SKM-1 treated with dmso at 0.1 percent for 144 hours (cell line): Measurements from ENCODE around the gene PCSK6.
"Not testable (repeated sequence)": the region's sequence is repeated elsewhere in the genome, so short reads cannot be mapped to it uniquely, and the experiment has no call there.

ENCODE experiments used
- DNase-seq: peaks from one replicate; lab custom pipeline; 2025; ENCODE audit not compliant: unreplicated experiment; lab: John Stamatoyannopoulos, UW

PCSK6 gene

DNA sequence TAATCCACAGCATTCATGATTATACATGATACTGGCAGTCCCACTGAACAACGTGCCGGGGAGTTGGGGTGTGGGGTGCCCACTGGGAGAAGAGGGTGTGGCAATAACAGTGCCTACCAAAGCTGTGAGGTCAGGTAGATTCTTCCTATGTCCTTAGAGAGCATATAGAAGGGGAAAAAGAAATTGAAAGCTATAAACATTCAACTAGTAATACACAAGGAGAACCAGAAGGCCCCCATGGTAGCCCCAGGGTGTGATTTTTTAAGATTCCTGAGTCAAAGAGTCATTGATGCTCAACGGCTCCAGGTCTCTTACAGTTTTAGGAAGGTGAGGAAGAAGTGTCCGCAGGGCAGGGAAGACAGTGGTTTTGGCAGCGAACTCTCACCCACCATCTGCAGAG, 25.8 kb downstream of the PCSK6 start:
- not testable (repeated sequence) for DNase-seq

DNA sequence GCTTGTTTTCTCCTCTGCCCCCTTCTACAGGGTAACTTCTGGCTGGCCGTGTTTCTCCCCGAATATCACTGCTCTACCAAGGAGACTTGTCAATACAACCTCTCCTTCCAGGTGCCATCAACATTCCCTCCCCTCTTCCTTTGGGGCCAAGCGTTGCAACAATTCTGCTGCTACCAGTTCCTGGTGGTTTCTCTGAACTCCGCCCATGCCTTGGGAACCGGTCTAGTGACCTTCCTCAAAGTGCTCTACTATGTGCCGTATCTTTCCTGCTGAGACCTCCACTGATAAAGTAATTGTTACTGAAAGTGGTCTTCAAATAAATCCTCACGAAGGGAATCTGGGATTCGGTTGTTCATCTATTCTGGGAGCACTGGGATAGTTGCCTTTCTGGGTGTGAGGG, 26.2 kb downstream of the PCSK6 start:
- no peak for DNase-seq

DNA sequence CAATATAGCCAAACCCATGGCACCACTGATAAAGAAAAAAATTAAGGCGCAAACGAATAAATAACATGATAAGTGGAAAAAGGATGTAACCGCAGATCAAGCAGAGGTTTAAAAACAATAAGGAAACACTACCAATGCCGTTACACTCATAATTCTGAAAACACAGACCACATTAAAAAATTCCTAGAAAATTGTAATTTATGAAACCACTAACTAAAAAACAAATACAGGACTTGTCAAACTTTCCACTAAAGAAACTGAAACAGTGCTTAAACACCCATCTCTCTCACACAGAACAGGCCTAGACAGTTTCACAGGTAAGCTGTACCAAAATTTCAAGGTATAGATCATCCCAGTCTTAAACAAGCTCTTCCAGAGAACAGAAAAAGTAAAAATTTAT, 28.4 kb downstream of the PCSK6 start:
- DNase-seq, result no peak

DNA sequence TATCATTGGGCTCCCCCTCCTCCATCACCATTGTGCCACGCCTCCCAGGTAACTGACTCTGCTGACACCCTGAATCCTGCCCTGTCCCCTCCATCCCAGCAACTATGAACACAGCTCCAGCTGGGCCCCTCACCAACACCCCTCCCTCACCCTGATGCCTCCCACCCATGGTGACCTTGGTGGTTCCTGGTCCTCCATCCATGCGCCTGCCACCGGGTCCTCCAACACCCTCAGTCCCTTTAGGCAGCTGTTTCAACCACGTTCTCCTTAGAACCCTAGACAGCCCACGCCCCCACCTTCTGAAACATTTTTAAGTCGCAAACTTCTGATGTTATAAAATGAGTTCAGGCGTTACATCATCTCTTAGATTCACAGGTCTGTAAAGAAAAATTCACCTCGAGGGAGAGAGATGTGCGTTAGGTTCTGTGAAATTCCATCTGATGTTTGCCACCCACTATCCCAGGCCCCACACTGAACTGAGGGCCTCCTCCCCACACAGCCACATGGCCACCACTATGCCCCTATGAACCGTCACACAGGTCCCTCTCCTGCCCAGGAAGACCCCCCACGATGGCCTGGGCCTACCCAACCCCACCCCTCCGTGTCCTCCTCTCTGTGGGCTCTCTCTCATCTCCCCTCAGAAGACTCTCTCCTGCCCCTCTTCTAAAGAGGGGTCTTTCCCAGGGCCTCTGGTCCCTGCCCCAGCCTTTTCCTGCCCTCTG, 29.8 kb downstream of the PCSK6 start:
- no peak for DNase-seq

DNA sequence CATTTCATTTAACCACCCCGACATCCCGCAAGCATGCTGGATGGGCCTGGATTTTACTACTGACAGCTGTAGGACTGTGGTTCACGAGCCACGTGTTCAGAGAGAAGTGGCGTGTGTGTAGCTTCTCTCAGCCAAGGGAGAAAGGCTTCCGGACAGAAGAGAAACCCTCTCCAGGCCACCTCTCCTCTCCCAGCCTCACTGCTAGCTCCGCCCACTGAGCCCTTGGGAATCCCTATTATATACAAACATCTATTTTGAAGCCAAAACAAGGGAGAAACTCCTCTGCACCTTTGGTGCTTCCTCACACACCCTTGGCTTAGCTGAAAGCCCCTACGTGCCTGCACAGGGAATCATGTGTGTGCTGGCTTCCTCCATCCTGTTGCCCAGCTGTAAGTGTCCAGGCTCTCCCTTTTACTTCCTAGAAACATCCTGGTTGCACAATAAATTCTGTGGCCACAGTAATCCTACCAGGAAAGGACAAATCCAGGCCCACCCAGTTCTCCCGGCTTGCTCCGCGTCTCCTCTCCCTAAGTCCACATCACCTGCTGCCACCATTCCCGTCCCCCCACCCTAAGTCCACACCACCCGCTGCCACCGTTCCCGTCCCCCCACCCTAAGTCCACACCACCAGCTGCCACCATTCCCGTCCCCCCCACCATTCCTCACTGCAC, 30.5 kb downstream of the PCSK6 start:
- no peak for DNase-seq

DNA sequence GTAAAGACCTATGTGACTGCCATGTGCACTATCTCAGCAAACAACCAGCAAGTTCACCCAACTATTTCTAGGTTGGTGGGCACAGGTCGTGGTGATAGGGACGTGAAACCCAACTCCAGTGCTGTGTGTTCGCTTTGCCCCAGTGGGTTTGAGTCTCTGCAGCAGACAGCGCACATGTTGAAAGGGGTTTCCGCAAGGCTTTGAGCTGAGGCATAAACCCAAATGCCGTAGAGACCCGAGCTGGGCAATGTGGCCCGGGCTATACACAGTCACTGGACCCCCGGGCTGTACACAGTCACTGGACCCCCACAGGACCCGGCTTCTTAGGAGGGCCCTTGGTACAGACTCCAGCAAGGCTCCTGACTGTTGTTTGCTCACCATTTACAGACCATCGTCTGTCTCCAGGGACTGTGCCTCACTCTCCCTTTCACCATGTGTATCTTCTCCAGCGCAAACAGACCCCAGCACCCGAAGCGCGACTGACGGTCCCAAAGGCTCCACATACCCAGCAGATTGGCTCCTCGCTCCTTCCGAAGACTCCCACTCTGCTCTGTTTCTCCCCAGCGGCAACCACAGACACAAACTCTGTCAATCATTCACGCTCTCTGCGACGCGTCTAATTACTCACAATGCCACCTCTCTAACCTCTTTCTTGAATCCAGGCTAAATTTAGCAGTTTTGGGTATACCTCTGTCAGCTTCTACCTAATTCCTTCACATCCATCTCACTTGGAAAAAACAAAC, 31.2 kb downstream of the PCSK6 start:
- DNase-seq, result no peak

DNA sequence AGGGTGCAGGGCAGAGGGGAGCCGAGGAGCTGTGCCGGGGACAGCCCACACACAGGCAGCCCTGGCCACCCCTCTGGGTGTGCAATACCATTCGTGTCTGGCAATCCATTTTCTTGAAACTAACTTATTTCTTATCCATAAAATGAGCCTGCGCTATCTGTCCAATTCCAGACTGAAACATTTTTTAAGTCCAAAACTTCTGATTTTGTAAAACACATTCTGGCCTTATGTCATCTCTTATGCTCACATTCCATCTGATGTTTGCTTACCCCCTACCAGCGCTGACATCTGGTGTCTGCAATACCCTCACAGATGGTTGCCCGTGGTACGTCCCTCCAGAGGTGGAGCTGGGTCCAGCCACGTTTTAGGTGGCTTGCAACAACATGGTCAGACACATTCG, 31.8 kb downstream of the PCSK6 start:
- no peak for DNase-seq

DNA sequence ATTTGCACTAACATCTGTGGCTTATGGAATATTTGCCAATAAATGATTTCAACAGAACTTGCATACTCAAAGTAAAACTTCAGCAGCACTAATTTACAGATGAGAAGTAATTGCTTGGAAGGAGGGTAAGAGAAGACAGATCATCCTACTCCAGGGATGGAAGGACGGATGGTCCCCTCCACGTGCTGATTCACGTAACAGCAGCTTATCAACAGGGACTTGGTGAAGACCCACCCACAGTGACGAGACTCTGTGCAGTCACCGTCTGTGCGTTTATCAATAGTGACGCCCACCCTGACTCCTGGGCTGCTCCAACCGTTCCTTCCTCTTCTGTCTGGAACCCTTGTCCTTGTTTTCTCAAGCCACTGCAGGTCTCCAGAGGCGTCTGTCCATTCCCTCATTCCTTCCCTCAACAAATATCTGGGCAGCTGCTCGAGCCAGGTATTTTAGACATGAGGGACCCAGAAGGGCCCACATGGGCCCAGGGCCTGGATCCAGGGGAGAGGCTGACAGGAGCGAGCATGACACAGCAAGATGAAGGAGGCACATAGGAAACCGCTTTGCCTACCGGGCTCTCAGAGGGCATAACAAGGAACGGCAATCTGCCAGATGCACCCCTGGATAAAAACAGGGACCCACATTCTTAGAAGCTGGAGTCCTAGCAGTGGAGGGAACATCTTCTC, 33.3 kb downstream of the PCSK6 start:
- no peak for DNase-seq

DNA sequence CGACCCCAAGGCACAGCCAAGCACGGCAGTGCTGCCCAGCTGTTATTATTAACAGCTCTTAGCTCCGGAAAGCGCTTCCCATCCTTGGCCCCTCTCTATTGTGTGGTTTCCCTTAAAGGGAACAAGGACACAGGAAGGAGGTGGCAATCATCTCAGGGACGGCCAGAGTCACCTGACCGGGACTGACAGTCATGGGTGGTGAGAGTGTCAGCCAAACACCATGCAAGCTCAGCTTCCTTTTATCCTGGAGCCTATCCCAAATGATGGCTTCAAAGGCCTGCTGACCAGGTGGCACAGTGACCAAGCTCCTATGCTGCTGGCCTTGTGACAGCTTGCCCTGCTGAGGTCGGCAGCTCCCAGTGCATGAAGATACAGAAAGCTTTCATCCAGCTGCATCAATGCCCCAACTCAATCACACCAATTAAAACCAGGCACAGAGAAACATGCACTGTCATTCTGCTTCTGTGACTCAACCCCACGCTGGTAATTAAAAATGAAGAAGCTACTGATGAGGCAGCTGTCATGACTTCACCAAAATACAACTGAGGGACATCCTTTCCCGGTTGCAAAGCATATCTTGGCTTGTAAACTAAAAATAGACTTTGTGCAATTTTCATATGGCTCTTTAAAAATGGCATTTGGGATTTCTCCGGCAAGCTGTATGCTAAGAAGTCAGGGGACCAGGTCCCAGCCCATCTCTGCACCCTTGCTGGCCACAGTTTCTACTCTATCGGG, 34.0 kb downstream of the PCSK6 start:
- peak; percentile 29 for DNase-seq

DNA sequence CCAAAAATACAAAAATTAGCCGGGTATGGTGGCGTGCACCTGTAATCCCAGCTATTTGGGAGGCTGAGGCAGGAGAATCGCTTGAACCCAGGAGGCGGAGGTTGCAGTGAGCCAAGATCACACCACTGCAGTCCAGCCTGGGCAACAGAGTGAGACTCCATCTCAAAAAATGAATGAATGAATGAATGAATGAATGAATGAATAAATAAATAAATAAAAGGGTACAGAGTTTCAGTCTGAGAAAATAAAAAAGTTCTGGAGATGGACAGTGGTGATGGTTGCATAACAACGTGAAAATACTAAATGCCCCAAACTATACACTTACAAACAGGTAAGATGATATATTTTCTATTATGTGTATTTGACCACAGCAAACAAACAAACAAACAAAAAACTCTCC, 34.7 kb downstream of the PCSK6 start:
- DNase-seq, result not testable (repeated sequence)

DNA sequence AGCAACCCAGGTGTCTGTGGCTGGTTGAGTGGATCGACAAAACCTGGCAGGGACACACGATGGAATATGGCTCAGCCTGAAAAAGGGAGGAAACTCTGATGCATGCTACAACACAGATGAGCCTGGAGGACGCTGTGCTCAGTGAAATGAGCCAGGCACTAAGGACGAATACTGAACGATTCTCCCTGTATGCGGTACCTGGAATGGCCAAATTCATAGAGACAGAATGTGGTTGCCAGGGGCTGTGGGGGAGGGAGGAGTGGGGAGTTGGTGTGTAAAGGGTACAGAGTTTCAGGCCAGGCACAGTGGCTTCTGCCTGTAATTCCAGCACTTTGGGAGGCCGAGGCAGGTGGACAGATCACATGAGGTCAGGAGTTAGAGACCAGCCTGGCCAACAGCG, 35.1 kb downstream of the PCSK6 start:
- no peak for DNase-seq

DNA sequence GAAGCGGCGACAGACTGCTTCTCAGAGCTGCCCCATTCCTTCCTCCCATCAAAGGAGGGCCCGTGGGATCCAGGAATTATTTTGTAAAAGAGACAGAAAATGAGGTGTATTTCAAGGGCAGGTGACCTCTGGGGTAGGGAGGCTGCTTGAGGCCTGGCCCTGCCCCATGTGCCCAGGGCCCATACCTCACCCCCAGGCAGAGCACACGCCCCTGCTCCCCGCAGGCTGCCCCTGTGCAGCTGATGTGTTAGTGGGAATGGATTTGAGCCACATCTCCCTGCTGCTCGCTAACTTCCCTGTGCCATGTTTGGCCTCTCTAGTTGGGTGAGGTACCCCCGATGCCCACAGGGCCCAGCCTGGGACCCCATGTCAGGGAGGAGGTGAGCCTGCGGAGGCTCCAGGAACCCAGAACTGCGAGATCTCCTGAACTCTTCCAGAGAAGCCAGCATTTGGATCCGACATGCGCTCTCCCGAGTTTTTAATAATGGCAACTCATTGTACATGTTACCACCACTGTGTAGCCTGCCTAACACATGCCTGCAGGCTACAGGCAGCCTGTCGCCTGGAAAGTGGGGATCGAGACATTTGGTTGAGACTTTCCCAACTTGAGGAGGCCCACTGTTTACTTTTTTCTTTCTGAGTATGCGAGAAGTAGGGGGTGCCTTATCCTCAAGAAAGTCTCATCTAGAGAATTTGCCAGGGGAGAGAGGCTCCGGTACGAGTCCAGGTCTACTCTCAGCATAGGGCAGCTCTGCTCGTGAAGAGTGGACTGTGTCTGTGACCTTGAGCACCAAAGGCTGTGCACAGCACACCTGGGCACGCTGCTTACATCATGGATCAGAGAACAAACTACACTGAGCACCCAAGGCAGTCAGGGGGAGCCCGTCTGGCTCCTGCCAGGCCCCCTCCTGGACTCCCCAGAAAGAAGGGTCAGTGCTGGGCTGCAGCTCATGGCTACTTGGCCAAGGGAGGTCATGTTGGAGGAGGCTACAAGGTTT, 36.1 kb downstream of the PCSK6 start:
- DNase-seq, result no peak

DNA sequence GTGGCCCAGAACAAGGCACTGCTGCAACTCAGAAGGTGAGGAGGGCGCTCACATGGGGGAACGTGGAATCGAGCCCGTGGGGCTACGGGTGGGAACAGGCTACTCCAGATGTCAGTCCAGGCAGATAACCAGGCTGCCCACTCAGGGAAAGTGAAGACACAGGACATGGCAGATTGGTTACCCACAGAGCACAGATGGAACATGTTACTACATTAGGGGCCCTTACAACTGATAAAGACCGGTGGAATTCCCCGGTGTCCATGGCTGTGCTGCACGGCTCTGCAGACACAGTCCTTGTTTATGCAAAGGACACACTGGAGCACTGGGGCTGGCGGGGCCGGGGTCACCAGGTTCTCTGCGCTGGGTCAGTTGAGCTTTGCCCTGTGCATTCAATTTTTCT, 36.9 kb downstream of the PCSK6 start:
- no peak for DNase-seq

DNA sequence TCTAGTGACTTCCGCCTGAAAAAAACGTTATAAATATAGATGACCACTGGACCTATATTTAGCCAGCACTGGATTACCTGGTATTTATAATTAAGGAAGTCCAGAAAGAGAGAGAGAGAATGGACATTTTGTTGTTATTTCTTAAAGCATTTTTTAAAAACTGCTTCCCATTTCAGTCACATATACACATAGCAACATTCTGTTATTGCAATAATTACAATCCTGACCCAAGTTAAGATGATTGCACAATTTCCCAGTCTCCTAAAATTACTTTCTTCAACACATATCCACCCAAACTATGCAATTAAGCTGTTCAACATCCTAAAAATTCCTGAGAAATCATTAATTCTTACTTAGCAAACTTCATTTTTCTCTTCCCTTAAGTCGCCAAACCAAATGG, 37.7 kb downstream of the PCSK6 start:
- DNase-seq, result no peak

DNA sequence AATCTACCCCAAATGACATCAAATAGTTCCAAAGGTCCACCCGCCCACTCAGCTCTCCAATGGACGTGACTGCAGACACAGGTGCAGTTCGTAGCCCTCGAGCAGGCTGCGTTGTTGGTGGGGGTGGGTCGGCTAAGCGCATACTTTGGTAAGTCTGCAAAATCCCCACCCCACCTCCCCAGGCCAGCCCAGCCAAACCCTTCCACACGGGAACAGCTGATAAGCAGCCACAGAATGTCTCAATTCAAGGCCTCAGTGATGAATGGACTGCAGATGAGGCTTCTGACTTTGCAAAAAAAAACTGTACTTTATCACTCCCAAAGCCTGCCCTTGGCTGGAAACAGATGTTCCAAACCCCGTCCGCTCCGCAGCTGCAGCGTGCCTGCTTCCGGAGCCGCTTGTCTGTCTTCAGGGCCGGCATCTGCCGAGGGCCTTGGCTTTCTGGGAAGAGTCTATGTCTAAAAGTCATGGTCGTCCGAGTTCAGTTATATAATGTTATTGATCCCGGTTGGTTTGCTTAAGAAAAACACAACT, 38.2 kb downstream of the PCSK6 start:
- no peak for DNase-seq

DNA sequence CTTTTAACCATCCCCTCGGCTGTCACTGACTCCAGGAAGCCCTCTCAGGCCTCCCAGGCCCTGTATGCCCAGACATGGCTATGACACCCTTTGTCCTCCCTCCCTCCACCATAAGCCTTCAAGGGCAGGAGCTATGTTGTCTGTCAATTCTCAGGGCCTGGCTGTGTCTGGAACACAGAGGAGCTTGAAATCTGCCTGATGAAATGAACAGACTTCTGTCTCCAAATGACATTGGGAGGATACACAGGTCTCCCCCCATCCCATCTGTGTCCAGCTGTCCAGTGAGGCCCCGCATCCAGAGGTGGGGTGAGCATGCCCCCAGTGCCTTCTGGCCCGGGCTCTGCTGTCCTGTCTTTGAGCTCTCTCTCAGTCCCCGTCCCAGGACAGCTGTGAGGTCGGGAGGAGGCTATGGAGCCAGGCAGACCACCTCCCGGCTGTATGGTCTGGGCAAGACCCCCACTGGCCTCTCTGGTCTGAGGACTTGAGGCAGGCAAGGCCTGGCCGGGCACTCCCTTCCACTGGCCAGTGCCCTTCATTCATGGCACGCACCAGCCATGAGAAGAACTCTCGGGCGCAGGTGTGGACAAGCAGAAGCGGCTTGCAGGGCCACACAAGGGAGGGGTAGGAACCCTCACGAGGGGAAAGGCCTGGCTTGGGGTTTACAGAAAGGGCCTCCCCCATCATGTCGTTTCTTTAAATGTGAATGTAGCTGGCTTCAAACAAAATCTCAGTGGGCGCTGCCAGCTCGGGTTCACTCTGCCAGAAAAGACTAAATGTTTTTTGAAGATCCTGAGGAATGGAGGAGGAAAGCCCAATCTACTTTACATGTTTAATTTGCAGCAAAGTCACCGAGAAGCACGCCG, 38.9 kb downstream of the PCSK6 start:
- no peak for DNase-seq

DNA sequence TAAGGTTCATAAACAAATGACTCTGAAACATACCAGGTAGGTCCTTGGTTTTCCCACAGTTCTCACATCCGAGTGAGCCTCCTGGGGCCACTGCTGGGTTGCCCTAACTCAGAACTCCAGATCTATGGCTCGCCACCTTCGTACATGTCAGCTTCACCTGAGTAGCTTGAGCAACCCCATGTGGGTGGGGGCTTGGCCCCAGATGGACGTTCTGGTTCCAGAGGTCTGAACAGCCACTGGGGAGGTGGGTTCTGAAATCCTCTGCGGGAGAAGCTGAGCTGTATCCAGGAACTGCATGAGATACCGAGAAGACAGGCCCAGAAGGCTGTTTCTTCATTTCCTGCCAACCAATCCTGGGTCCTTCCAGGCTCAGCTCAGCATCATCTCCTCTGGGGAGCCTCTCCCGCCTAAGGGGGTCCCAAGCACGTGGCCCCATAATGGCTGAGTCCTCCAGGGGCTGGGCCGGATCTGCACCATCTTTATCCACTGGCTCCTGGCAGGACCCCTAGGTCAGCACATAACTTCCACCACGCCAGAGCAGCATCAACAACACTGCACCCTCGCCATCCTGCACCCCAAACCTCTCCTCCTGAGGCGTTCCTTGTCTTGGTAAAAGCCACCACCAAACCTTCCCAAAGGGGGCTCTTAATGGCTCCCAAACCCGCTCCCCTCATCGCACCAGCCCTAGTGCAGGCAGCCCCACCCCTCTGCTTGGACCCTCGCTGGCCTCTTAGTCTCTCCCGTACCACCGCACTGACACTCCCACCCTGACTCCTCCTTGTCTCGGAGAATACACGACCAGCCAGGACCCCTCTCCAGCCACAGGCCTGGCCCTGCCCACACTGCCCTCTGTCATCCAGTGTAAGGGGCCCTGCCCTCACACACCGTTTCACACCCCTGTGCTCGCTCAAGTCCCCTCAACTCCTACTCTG, 39.8 kb downstream of the PCSK6 start:
- DNase-seq, result no peak
